ENCODE measurements around the gene PAX2. TPM values are rescaled to one million over a fixed set of nuclear protein-coding genes. Genes with fewer than 3 reads are reported as not detected.

PAX2 gene
- total RNA-seq, 1 experiment from 2014 or later = not detected

- no peak overlapping the region for H3K9ac ChIP-seq (ENCODE audit: extremely low read depth, insufficient read length, low read length)
- Mint-ChIP-seq H3K4me3 (no peak overlapping the region), H3K27ac (no peak overlapping the region), H3K27me3 (ENCODE audit: low read depth) (peaks cover 64% of the 10 kb centered on the region), H3K4me1 (no peaks in the 10 kb centered on the region), H3K9me3 (no peaks in the 10 kb centered on the region), H3K36me3 (ENCODE audit: insufficient read depth in 1 of 3, low read depth in 3 of 3) (no peaks in the 10 kb centered on the region)
- H3K18ac ChIP-seq (ENCODE audit: insufficient read length, low read depth, low read length) = no peak overlapping the region
- WGBS (ENCODE audit: extremely low coverage, insufficient read length, low lambda C conversion rate) = no CpG with 5 or more reads among the region's 2 CpGs
- no peaks in the 10 kb centered on the region for H3K23me2 ChIP-seq (ENCODE audit: insufficient read length, low read depth, low read length, poor library complexity, severe bottlenecking)
- H4K20me1 ChIP-seq (ENCODE audit: control insufficient read depth, insufficient read depth, insufficient read length) = no peaks in the 10 kb centered on the region
- no peak overlapping the region for H2AFZ ChIP-seq (ENCODE audit: low read length)
- H2BK5ac ChIP-seq (ENCODE audit: insufficient read length, low read length) = no peak overlapping the region
- no peaks in the 10 kb centered on the region for H3K79me2 ChIP-seq (ENCODE audit: insufficient read depth, low read length)
- H3K4me2 ChIP-seq (ENCODE audit: insufficient read depth, insufficient read length, low read length) = no peak overlapping the region
- H2BK20ac ChIP-seq (ENCODE audit: low read depth, low read length, poor library complexity, severe bottlenecking) = no peak overlapping the region
- H2BK12ac ChIP-seq (ENCODE audit: insufficient read length, low read depth, low read length) = no peak overlapping the region
- H2AK5ac ChIP-seq (ENCODE audit: insufficient read length, low read length) = no peak overlapping the region
- no peak overlapping the region for H4K8ac ChIP-seq (replicated peaks; ENCODE audit: insufficient read length, low read depth, low read length)
- H3K4me1 ChIP-seq (ENCODE audit: insufficient read depth, low read length) = no peaks in the 10 kb centered on the region
- no peaks in the 10 kb centered on the region for H3K79me1 ChIP-seq (ENCODE audit: insufficient read depth, low read depth, low read length, poor library complexity, severe bottlenecking)
- no peak overlapping the region for H3T11ph ChIP-seq (ENCODE audit: low read length)
- no peak for TF ChIP-seq CTCF (conservative IDR thresholded peaks at IDR 0.05)
- DNase-seq = no peak
- H3K4ac ChIP-seq (ENCODE audit: low read depth, low read length) = no peak overlapping the region
- H3K9me3 ChIP-seq (ENCODE audit: control insufficient read depth, low read depth, low read length) = no peaks in the 10 kb centered on the region
- no peak overlapping the region for H3K14ac ChIP-seq (ENCODE audit: insufficient read depth, low read length)
- H3K56ac ChIP-seq (ENCODE audit: insufficient read length, low read depth, low read length) = no peak overlapping the region
- no peak overlapping the region for H3K27ac ChIP-seq (ENCODE audit: insufficient read length, low read depth, low read length)
- no peak overlapping the region for H2BK15ac ChIP-seq (ENCODE audit: low read depth, low read length)
- H4K91ac ChIP-seq (ENCODE audit: insufficient read length, low read depth, low read length) = no peak overlapping the region
- no peaks in the 10 kb centered on the region; the same call in 1 of the 2 replicates for H3K27me3 ChIP-seq (ENCODE audit: insufficient read depth, low read length)
- H2BK120ac ChIP-seq (ENCODE audit: low read depth, low read length, poor library complexity, severe bottlenecking) = no peak overlapping the region
- H3K23ac ChIP-seq (ENCODE audit: insufficient read length, low read depth, low read length) = no peak overlapping the region
- no peak overlapping the region for H4K5ac ChIP-seq (ENCODE audit: insufficient read length, low read depth, low read length)
These were observed 24.1 kb downstream of the PAX2 start for GRCh38 chr10:100769481-100769880.
